ENCODE data around the gene PLGRKT. TPM values are rescaled to one million over a fixed set of nuclear protein-coding genes. Genes with fewer than 3 reads are reported as not detected.
"Not testable (repeated sequence)": the region's sequence is repeated elsewhere in the genome, so short reads cannot be mapped to it uniquely, and the experiment has no call there.

PLGRKT gene
- total RNA-seq, 1 donor from 2014 or later, result 41.4 TPM

DNA sequence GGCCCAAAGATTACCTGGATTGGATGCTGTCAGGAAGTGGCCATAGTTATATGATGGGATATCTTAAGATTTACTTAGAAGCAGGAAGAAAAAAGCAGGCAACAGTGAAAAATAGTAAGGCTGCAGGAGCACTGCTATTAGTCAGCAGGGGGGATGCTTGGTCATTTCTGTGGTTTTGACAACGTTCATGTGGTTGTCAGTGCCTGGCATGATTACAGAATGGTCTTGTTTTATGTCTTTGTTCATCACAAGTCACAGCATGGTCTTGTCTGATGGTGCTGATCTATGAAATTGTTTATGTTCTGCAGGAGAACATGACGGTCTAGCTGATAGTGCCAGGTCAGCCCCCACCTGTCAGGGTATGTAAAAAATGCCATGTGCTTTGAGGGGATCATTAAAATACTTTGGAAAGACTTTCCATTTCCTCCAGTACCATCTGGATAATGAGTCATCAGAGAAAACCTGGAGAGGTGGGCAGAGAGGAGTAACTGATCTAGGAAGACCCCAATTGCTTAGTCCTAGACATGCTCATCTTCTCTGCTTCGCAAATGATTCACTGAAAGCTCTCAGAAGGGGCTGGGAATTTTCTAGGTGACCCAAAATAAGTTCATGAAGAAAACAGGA, 48.5 kb downstream of the PLGRKT start:
- intact Hi-C loops (cut with micrococcal nuclease), result no loop called here

DNA sequence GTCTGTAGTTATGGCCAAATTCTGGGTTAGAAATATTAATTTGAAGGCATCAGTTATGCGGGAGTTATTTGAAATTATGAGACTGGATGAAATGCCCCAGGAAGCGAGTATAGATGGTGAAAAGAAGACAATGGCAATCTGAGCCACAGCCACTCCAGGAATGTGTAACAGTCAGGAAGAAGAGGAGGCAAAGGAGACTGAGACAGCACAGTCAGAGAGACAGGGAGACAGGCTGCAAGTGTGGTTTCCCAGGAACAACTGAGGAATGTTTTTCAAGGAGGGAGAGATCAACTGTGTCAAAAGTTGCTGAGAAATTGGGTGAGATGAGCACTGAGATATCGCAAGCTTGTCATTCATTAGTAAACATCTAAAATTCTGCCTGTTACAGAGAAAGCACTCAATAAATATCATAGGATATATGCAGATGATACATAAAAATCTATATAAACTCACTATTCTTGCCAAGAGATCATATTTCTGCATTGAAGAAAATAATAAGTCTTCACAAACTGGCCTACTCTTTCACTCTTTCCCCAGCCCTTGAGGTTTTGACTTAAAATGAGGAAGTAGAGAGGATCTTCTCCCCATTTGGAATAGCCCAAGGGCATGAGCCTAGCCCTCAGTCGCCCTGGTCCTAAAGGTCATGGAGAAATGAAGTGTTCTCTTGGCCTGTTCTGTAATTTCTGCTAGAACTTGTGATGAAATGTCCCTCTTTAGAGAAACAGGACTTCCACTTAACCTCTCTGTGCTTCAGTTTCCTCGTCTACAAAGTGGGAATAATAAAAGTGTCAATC, 49.5 kb downstream of the PLGRKT start:
- intact Hi-C loops (cut with micrococcal nuclease), result no loop called here

DNA sequence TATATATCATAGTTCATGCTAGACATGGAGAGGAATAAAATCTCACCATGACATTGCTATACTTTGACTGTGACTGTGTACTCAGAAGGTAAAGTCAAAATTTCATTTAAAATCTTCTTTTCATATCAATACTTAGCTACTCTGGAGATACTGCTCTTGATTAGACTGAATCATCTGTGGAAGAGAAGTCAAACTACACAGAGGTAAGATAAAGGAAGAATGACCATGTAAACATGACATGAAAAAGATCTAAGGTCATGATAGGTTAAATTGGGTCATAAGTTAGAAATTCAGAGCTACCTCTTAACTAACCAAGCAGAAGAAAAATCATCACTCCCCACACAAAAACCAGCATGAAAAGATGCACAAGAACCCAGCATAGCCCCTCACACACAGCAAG, 53.3 kb downstream of the PLGRKT start:
- intact Hi-C loops (cut with micrococcal nuclease), result no loop called here

DNA sequence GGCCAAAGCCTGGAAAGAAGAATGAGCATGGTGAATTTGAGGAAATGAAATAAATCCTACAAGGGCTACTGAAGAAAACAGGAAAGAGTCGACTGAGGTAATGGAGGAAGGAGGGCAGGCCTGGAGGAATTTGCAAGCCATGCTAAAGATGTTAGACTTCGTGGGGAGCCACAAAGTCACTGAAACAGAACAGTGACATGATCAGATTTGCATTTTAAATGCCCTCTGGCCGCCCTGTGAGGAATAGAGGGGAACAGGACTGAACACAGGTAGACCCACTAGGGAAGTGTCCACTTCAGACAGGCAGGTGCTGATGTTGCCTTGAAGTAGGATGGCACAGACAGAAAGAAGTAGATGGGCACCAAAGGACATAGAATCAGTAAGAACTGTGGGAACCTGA, 55.2 kb downstream of the PLGRKT start:
- intact Hi-C loops (cut with micrococcal nuclease), result no loop called here

DNA sequence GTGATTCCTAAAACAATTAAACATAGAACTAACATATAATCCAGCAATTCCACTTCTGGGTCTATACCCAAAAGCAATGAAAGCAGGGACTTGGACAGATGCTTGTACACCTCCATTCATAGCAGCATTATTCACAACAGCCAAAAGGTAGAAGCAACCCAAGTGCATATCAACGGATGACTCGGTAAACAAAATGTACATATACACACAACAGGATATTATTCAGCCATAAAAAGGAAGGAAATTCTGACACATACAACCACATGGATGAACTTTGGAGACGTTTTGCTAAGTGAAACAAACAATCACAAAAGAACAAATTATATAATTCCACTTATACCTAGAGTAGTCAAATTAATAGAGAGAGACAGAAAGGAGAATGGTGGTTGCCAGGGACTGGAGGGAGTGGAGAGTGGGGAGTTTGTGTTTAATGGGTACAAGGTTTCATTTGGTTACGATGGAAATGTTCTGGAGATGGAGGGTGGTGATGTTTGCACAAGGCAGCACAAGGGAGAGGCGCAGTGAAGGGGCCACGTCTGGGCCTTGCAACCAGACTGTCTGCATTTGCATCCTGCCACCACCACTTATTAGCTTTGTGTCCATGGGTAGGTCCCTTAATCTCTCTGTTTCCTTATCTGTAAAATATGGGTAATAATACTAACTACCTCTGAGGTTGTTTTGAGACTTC, 61.8 kb downstream of the PLGRKT start:
- intact Hi-C loops (cut with micrococcal nuclease), result loop anchor here (1.0 kb wide), 1 partner anchor 11 kb away; no protein-coding TSS in a partner anchor

DNA sequence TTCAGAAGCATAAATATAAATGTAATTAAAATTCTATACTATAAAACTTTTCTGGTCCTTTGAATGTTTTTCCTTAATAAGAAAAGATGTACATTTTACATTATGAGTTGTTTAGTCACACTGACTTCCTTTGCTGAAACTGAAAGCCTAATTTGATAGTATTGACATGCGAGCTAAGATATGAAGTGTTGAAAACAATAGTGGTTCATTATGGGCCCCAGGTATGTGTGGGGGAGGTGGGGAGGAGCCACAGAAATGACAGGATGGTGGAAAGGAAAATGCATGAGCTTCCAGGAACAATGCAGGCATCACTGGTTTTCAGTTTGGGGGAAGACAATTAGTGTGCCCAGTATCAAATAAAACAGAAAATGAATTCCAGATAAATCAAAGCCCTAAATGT, 62.6 kb downstream of the PLGRKT start:
- intact Hi-C loops (cut with micrococcal nuclease), result loop anchor here (1.0 kb wide), 1 partner anchor 10 kb away; no protein-coding TSS in a partner anchor

DNA sequence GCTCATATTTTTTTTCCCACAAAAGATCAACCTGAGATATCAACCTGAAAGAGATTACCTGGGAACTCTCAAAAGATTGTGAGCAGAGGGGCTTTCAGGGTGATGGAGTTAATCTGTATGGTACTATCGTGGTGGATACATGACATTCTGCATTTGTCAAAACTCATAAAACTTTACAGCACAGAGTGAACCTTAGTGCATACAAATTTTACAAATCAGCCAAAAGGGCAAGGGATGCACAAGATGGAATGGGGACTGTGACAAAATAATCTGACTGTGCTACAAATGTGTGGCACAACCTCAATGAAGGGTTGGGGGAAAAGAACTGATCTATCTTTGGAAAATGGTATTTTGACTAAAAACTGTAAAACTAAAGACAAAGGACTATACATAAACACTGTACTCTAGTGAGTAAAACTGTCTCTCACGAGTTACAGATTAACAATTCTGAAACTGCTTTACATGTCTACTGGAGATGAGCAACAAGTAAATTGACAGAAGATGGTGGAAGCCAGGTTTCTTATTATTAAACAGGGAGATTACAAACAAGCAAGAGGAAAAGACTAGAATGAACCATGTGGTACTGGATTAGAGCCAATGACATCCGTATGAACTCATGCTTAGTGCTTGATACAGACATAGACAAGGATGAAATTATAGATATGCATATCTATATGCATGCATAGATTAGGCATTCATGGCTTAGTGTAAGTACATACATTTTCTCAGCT, 73.3 kb downstream of the PLGRKT start:
- intact Hi-C loops (cut with micrococcal nuclease), result loop anchor here (1.0 kb wide), 1 partner anchor 11 kb away; no protein-coding TSS in a partner anchor

DNA sequence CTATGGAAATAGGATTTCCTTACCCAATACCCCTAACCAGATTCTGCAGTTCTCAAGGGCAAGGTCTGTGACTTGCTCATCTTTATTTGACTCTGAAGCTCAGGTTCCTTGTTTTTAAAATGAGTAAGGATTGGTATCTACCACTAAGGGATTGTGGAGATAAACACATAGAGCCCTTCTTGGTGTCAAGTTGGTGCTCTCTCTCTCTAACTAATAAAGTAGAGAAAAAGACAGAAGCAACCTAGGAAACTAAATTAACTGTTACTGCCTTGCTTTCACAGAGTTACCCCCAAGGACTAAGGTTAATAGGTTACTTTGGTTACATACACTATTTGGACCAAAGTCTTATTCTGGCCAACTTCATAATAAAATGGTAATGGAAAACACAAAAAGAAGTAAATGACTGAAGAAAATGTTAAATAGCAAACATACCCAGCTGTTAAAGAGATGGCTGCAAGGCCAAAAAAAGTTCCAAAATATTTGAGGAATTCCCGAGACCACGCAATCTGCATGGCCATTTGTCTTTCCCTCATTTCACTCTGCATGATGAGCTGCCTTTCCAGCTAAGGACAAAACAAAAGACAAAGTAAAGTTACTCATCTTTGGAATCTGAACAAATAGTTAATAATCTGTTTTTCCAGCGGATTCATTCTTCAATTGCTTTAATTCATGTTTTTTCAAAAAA, 76.3 kb downstream of the PLGRKT start:
- intact Hi-C loops (cut with micrococcal nuclease), result no loop called here

DNA sequence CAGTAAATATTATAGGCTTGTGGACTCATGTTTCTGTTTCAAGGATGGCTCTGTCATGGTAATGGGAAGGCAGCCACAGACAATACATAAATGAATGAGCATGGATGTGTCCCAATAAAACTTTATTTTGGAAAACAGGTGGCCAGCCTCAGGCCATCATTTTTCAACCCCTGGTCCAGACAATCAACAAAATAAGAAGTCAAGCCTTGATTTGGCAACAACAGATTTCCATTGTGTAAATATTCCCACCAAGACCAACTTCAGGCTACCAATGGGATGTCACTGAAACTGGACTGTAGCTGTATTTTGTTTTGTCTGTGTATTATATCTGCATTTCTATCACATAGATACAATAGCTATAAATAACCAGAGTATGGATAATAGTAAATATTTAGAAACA, 77.4 kb downstream of the PLGRKT start:
- intact Hi-C loops (cut with micrococcal nuclease), result no loop called here

DNA sequence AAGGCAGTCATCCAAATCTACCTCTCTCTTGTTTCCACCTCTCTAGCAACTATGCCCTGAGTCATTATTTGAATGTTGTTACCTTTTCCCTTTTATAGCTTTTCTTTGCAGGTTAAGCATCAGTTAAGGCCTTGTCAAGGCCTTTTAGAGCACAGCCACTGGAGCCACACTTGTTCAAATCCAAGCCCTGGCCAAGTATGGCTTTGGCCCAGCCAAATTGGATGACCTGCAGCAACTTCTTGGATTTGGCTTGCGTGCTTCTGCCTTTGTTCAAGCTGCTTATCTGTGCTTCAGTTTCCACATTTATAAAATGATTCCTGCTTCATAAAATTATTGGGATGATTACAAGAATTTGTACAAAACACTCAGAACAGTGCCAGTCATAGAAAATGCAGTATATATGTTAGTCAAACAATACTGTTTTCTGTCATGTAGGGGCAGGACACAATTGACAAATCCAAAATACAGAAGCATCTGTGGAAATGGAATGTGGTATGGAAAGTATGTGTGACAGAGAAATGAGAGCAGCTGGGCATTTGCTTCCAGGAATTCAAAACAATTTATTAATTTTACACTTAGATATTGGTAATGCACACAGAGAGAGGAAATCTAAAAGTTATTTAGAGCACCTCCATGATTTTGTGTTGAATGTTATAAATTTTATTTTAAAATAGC, 80.2 kb downstream of the PLGRKT start:
- intact Hi-C loops (cut with micrococcal nuclease), result no loop called here

DNA sequence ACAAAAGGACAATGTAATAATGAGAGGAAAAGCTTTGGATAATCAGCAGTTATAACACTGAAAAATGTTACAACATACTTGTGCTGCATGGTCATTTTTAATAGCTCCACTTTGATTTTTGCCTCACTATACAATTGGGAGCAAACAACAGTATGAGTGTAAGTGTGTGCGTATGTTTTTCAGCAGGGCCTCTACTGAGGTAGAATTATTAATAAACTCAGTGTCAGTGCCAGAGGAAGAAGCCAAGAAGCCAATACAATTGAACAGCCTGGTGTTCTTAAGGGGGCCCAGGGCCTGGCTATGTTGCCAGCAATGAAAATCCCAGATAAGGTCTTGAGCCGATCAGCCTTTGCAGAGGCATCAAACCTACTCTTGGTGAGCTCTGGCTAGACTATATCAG, 81.9 kb downstream of the PLGRKT start:
- intact Hi-C loops (cut with micrococcal nuclease), result no loop called here

DNA sequence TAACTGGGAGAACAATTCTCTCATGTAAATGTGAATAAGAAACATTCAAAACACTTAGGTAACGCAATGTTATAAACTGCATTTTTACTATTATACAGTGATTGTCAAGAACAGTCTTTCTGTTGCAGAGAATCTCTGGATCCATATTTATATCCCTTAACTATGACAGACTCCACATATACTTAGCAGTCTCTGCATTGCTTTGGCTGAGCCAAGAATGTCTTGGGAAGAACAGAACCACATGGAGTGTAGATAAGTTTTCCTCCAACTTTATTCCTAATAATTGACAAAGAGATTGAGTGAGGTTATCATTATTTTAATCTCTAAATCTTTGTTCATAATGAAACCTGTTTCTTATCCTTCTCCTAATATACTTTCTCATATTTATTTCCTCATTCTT, 82.5 kb downstream of the PLGRKT start:
- intact Hi-C loops (cut with micrococcal nuclease), result no loop called here

DNA sequence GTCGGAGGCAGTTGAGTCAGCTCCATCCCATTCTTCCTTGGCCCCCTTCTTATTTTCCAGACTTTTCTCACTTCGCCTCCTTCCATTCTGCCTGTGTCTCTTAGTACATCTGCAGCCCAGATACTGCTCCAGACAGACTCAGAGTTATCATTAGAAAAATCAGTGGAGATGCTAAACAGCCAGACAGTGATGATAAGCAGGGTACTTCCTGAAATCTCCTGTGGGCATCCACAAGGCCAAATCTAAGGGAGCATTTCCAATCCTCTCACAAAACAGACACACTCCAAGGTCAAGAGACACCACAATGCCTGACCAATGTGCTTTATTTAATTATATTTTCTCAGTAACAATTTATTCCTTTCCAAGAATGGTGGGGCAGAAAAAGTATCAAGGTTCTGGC, 83.5 kb downstream of the PLGRKT start:
- intact Hi-C loops (cut with micrococcal nuclease), result no loop called here

DNA sequence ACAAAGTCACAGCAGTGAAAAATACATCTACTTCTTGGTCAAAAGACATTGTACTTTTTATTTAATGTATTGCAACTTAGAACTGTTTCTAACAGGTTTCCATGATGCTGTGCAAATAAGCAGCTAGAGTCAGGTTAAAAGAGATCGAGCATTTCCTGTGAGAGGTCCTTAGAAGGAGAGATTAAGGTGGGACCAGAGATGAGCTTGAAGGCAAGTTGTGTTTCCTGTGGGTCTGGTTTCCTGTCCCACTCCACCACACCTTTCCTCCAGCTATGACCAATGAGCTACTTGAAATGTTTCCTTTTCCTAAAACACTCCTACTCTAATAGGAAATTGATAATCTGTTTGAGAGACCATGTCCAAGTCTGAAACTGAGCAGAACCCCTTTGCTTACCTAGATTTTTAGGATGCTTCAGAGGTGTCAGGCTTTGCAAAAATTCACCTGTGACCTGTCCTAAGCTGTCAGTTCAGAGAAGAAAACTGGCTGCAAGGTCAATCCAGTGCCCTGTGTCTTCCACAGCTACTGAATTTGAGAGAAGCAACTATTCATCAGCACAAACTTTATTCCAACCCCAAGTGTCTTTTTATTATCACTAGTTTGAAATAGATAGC, 85.0 kb downstream of the PLGRKT start:
- intact Hi-C loops (cut with micrococcal nuclease), result loop anchor here (1.0 kb wide), 1 partner anchor 16 kb away; no protein-coding TSS in a partner anchor

DNA sequence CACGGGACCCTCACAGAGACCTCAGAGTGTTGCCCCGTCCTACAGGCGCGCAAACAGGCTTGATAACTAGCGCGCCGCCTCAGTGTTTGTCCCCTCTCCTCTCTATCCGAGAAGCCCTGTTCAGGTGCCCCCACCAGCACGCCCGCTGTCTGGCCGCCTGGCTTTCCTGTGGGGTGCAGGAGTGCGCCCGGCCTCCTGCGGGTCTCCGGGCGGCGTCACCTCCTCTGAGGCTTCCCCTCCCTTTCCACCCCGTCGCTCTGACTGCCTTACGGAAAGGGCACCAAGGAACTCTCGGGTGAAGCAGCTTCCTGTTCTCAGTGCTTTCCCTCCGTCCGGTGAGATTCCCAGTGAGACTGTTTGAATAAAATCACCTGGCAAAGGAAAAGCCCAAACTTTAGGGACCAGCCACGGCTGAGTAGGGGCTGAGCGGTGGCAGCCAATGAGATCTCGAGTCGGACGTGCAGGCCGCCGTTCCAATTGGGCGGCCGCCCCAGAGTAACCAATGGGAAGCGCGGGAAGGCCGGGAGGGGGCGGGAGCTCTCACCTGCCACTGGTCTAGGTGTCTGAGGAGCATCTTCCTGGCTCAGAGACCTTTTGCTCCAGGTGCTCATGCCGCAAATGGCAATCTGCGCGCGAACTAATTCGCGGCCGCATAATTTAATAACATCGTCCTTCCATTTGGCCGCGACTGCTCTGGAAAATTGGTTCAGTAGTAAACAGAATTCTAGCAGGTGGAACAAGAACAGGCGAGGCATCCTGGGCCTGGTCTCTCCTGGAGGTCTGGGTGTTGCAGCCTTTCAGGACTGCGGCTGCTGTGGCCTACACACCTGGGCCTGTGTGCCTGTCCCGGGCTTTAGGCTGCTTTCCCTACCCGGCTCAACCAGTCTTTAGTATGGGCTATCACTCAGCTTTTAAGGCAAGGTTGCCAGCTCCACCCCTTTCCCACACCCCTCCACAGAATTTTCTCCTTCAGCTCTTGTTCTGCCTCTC, 98.4 kb downstream of the PLGRKT start, which contains the start of gene RLN1:
Gene RLN1, minus strand, starts transcription at position 885 of the 990 bp plus-strand sequence. Its CDS starts 130 bp downstream, at position 755.
- intact Hi-C loops (cut with micrococcal nuclease), result loop anchor here (2.0 to 5.0 kb wide), 3 partner anchors 152 to 288 kb away; partner anchors contain the start of gene INSL6

DNA sequence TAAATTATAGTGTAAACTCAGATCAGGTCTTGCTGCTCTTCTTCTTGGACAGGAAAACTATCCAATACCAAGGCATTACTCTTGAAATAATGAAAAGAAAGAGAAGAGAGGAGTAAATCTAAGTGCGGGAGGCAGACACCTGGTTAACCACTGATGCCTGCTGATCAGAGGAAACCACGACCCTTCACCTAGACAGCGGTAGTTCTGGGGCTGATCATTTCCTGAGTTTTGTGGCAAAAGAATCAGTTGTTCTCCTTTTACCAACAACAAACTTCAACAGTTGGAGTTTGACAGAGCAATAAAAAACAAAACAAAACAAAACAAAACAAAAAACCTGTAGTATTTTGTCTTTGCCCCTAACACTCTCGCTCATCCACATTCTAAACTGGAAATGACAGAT, 101.0 kb downstream of the PLGRKT start:
- intact Hi-C loops (cut with micrococcal nuclease), result loop anchor here (1.0 to 5.0 kb wide), 4 partner anchors 16 to 251 kb away; partner anchors contain the start of genes INSL6 and RLN2

DNA sequence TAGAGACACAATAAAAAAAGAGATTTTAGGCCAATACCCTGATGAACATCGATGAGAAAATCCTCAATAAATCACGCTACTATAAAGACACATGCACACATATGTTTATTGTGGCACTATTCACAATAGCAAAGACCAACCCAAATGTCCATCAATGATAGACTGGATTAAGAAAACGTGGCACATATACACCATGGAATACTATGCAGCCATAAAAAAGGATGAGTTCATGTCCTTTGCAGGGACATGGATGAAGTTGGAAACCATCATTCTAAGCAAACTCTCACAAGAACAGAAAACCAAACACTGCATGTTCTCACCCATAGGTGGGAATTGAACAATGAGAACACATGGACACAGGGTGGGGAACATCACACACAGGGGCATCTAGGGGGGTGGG, 106.4 kb downstream of the PLGRKT start:
- intact Hi-C loops (cut with micrococcal nuclease), result not testable (repeated sequence)

DNA sequence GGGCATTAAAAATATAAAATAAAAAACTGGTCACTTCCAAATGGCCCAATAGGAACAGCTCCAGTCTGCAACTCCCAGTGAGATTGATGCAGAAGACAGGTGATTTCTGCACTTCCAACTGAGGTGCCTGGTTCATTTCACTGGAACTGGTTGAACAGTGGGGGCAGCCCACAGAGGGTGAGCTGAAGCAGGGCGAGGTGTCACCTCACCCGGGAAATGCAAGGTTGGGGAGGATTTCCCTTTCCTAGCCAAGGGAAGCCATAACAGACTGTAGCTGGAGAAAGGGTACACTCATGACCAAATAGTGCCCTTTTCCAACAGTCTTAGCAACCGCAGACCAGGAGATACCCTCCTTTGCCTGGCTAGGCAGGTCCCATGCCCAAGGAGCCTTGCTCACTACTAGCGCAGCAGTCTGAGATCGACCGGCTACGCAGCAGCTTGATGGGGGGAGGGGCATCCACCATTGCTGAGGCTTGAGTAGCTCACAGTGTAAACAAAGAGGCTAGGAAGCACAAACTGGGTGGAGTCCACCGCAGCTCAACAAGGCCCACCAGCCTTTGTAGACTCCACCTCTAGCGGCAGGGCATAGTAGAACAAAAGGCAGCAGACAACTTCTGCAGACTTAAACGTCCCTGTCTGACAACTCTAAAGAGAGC, 110.7 kb downstream of the PLGRKT start:
- intact Hi-C loops (cut with micrococcal nuclease), result no loop called here

Data from T-helper 1 cell treated with Interleukin-12 subunit alpha and Interleukin-12 subunit beta and Interleukin-4 antibody, amounts not matched to agents 30 ng/mL and 1 ng/mL, for 36 hours (primary cell).